Neutrophil (primary cell): ENCODE measurements around the gene GATA3.

ENCODE experiments used
- H3K27ac ChIP-seq: fragments of 200-600 bp; sonication (generic); 2 replicates; pipeline ENCODE4 v1.5.1; 2016; ENCODE audit warnings: mild to moderate bottlenecking, moderate library complexity
- H3K27me3 ChIP-seq: fragments of 200-600 bp; sonication (generic); 2 replicates; pipeline ENCODE4 v1.6.0; 2016; ENCODE audit warnings: mild to moderate bottlenecking
- H3K36me3 ChIP-seq: fragments of 200-600 bp; sonication (generic); 2 replicates; pipeline ENCODE4 v1.5.1; 2017
- H3K4me1 ChIP-seq, 2 experiments: fragments of 200-600 bp in 1 of 2; sonication (generic) in 1 of 2; 1 replicate in 1 of 2; 2 replicates in 1 of 2; pipeline versions ENCODE4 v1.5.1 to v1.6.1; 2013 to 2016; ENCODE audit warnings: low read depth in 1 of 2, low read length in 1 of 2, mild to moderate bottlenecking in 1 of 2, moderate library complexity in 1 of 2; ENCODE audit not compliant: control insufficient read depth in 1 of 2, insufficient read depth in 1 of 2
- H3K4me3 ChIP-seq, 2 experiments: fragments of 200-600 bp in 1 of 2; sonication (generic) in 1 of 2; 1 replicate in 1 of 2; 2 replicates in 1 of 2; pipeline ENCODE4 v1.5.1; 2013 to 2016; ENCODE audit warnings: low read depth in 1 of 2, low read length in 1 of 2, mild to moderate bottlenecking in 1 of 2, moderate library complexity in 1 of 2
- H3K9me3 ChIP-seq: fragments of 200-600 bp; sonication (generic); 2 replicates; pipeline ENCODE4 v1.5.1; 2016
- CTCF ChIP-seq: fragments of 200-600 bp; sonication (generic); IDR thresholded peaks from 2 replicates; pipeline ENCODE4 v1.5.1; 2016; ENCODE audit warnings: antibody characterized with exemption

The GATA3 gene

GRCh38 chr10:8069627-8070026, 15.1 kb downstream of the GATA3 start:
- Histone ChIP-seq H3K27me3 (peaks cover 79% of the 10 kb centered on the region), H3K9me3 (no peaks in the 10 kb centered on the region), H3K36me3 (no peaks in the 10 kb centered on the region), H3K27ac (no peak overlapping the region), H3K4me1 (no peaks in the 10 kb centered on the region), H3K4me3 (no peak overlapping the region)
- no peak for TF ChIP-seq CTCF

- H3K4me1 ChIP-seq = no peaks in the 10 kb centered on the region
- H3K36me3 ChIP-seq = no peaks in the 10 kb centered on the region
- no peak overlapping the region for H3K4me3 ChIP-seq
- no peak overlapping the region for H3K27ac ChIP-seq
- TF ChIP-seq CTCF = no peak
- H3K27me3 ChIP-seq = peaks cover 79% of the 10 kb centered on the region
- H3K9me3 ChIP-seq = no peaks in the 10 kb centered on the region
Observed at GRCh38 chr10:8070440-8070839, 16.0 kb downstream of the GATA3 start.

GRCh38 chr10:8071006-8071405, 16.5 kb downstream of the GATA3 start:
- Histone ChIP-seq H3K27me3 (peaks cover 79% of the 10 kb centered on the region), H3K36me3 (no peaks in the 10 kb centered on the region), H3K27ac (no peak overlapping the region), H3K9me3 (no peaks in the 10 kb centered on the region), H3K4me1 (no peaks in the 10 kb centered on the region), H3K4me3 (no peak overlapping the region)
- no peak for TF ChIP-seq CTCF

- H3K27ac ChIP-seq = no peak overlapping the region
- H3K4me3 ChIP-seq = no peak overlapping the region
- peaks cover 73% of the 10 kb centered on the region for H3K27me3 ChIP-seq
- H3K36me3 ChIP-seq = no peaks in the 10 kb centered on the region
- no peaks in the 10 kb centered on the region for H3K9me3 ChIP-seq
- no peak for TF ChIP-seq CTCF
- no peaks in the 10 kb centered on the region for H3K4me1 ChIP-seq
Observed at GRCh38 chr10:8071666-8072065, 17.2 kb downstream of the GATA3 start.

- Histone ChIP-seq H3K9me3 (no peaks in the 10 kb centered on the region), H3K4me1 (no peaks in the 10 kb centered on the region), H3K36me3 (no peaks in the 10 kb centered on the region), H3K27ac (no peak overlapping the region), H3K4me3 (no peak overlapping the region), H3K27me3 (peaks cover 67% of the 10 kb centered on the region)
- TF ChIP-seq CTCF = no peak
Observed at GRCh38 chr10:8072211-8072610, 17.7 kb downstream of the GATA3 start.
